HepG2 (cell line): ENCODE results near the gene ADGRG6. TPM values are rescaled to one million over a fixed set of nuclear protein-coding genes. Genes with fewer than 3 reads are reported as not detected.

Experiments
- E2F2 ChIP-seq: sonication (generic); formaldehyde crosslinking; IDR thresholded peaks from 2 replicates; pipeline ENCODE4 v1.4.0; 2020; ENCODE audit warnings: missing genetic modification reagents, borderline replicate concordance
- EP300 ChIP-seq, 3 experiments: sonication (generic) in 1 of 3; formaldehyde crosslinking in 1 of 3; IDR thresholded peaks; 2 replicates each; pipeline versions ENCODE4 v1.5.1 to v1.6.1; 2011 to 2020; ENCODE audit warnings: low read depth in 2 of 3, low read length in 2 of 3, borderline replicate concordance in 1 of 3, improper control_type of control experiment in 1 of 3, mild to moderate bottlenecking in 1 of 3, missing genetic modification reagents in 1 of 3, moderate library complexity in 1 of 3
- FOXA3 ChIP-seq: IDR thresholded peaks from 2 replicates; pipeline ENCODE4 v1.6.1; 2016; ENCODE audit warnings: missing genetic modification reagents, missing compliant biosample characterization
- GATA4 ChIP-seq: sonication (generic); IDR thresholded peaks from 2 replicates; pipeline ENCODE4 v1.6.1; 2016; ENCODE audit warnings: antibody characterized with exemption, low read depth, borderline replicate concordance
- GATAD2A ChIP-seq: IDR thresholded peaks from 2 replicates; pipeline ENCODE4 v1.6.1; 2016
- HDAC2 ChIP-seq: sonication (generic); formaldehyde crosslinking; IDR thresholded peaks from 2 replicates; pipeline ENCODE4 v1.4.0; 2020; ENCODE audit warnings: missing genetic modification reagents
- JUN ChIP-seq: sonication (generic); formaldehyde crosslinking; IDR thresholded peaks from 2 replicates; pipeline ENCODE4 v1.4.0; 2020; ENCODE audit warnings: mild to moderate bottlenecking, missing genetic modification reagents
- MIXL1 ChIP-seq: IDR thresholded peaks from 2 replicates; pipeline ENCODE4 v1.6.1; 2016
- PPARG ChIP-seq: conservative IDR thresholded peaks from 2 replicates; pipeline ENCODE4 v1.6.1; 2016; ENCODE audit warnings: missing biosample characterization, missing genetic modification reagents
- SMARCE1 ChIP-seq: fragments of 450-650 bp; IDR thresholded peaks from 2 replicates; pipeline ENCODE4 v1.6.1; 2017; ENCODE audit warnings: borderline replicate concordance
- ZNF430 ChIP-seq: sonication (generic); formaldehyde crosslinking; IDR thresholded peaks from 2 replicates; pipeline ENCODE4 v1.9.0; 2021; ENCODE audit warnings: mild to moderate bottlenecking, missing genetic modification reagents
- ZNF710 ChIP-seq: sonication (generic); formaldehyde crosslinking; IDR thresholded peaks from 2 replicates; pipeline ENCODE4 v1.5.0; 2020; ENCODE audit warnings: mild to moderate bottlenecking, missing genetic modification reagents, borderline replicate concordance
- polyA plus RNA-seq, 8 experiments: library from polyadenylated mRNA; depleted of rRNA in 3 of 8; stranded (reverse) in 7 of 8; unstranded in 1 of 8; fragments of >200 nt; fragmentation: Illumina TruSeq in 4 of 8; extraction: Trizol in 4 of 8; gene quantifications; 2 replicates each; pipeline versions ENCODE4 v1.2.1 to v1.2.3, GENCODE V29; 2011 to 2016; ENCODE audit warnings: low read depth in 4 of 8, missing spikeins in 1 of 8, mixed read lengths in 1 of 8; ENCODE audit not compliant: insufficient read depth in 1 of 8
- total RNA-seq, 5 experiments: library from RNA; depleted of rRNA; stranded (reverse); fragments of >200 nt; fragmentation: Illumina TruSeq; extraction: Trizol; gene quantifications; 2 replicates each; pipeline ENCODE4 v1.2.3, GENCODE V29; 2016; ENCODE audit warnings: low read depth in 1 of 5
- TF ChIP-seq, protein P1 (sequence below): sonication (generic); formaldehyde crosslinking; IDR thresholded peaks from 2 replicates; pipeline ENCODE4 v1.4.0; 2020; ENCODE audit warnings: mild to moderate bottlenecking, missing genetic modification reagents, borderline replicate concordance
- TF ChIP-seq, protein P2 (sequence below): sonication (generic); formaldehyde crosslinking; IDR thresholded peaks from 2 replicates; pipeline ENCODE4 v1.9.0; 2022; ENCODE audit warnings: missing genetic modification reagents, mild to moderate bottlenecking, borderline replicate concordance
- TF ChIP-seq, protein P3 (sequence below): sonication (generic); formaldehyde crosslinking; IDR thresholded peaks from 2 replicates; pipeline ENCODE4 v1.5.0; 2020; ENCODE audit warnings: missing genetic modification reagents
- TF ChIP-seq, protein P4 (sequence below): IDR thresholded peaks from 2 replicates; pipeline ENCODE4 v1.6.1; 2012; ENCODE audit warnings: low read depth, low read length, improper control_type of control experiment

The ADGRG6 gene
- total and polyA plus RNA-seq, 2 of the 13 experiments (the other 11 are each of a cell fraction or from before 2014, with no cell fraction given): 129 to 249 TPM

DNA sequence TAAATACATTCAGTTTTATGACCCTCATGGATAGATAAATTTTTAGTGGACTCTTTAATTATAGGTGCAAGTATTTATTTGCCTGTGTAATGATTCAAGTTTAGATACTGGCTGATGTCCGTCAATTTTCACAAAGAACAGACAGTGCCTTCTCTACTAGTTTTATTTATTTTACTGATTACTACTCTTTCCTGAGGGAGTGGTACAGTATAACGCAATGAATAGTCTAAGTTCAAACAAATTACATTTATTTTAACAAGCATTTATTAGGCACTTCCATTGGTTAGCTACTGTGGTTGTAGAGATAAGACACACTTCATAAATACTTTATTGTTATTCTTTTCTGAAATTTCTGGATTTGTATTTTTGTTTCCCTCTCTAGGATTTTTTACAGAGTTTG is 74.3 kb downstream of the ADGRG6 start (continued):
- TF ChIP-seq, protein P1, sequence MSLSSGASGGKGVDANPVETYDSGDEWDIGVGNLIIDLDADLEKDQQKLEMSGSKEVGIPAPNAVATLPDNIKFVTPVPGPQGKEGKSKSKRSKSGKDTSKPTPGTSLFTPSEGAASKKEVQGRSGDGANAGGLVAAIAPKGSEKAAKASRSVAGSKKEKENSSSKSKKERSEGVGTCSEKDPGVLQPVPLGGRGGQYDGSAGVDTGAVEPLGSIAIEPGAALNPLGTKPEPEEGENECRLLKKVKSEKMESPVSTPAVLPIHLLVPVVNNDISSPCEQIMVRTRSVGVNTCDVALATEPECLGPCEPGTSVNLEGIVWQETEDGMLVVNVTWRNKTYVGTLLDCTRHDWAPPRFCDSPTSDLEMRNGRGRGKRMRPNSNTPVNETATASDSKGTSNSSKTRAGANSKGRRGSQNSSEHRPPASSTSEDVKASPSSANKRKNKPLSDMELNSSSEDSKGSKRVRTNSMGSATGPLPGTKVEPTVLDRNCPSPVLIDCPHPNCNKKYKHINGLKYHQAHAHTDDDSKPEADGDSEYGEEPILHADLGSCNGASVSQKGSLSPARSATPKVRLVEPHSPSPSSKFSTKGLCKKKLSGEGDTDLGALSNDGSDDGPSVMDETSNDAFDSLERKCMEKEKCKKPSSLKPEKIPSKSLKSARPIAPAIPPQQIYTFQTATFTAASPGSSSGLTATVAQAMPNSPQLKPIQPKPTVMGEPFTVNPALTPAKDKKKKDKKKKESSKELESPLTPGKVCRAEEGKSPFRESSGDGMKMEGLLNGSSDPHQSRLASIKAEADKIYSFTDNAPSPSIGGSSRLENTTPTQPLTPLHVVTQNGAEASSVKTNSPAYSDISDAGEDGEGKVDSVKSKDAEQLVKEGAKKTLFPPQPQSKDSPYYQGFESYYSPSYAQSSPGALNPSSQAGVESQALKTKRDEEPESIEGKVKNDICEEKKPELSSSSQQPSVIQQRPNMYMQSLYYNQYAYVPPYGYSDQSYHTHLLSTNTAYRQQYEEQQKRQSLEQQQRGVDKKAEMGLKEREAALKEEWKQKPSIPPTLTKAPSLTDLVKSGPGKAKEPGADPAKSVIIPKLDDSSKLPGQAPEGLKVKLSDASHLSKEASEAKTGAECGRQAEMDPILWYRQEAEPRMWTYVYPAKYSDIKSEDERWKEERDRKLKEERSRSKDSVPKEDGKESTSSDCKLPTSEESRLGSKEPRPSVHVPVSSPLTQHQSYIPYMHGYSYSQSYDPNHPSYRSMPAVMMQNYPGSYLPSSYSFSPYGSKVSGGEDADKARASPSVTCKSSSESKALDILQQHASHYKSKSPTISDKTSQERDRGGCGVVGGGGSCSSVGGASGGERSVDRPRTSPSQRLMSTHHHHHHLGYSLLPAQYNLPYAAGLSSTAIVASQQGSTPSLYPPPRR (CRISPR knock-in tag): peak; percentile 94
- TF ChIP-seq GATA4 (0 out of 2 replicates have a peak, but pooled peaks have one; percentile 62), JUN (CRISPR knock-in tag) (no peak), ZNF430 (CRISPR knock-in tag) (no peak), SMARCE1 (no peak), MIXL1 (CRISPR knock-in tag) (peak; percentile 86), ZNF710 (CRISPR knock-in tag) (no peak), EP300 (IDR thresholded peaks at IDR 0.05; ENCODE audit: low read depth in 2 of 2, low read length in 2 of 2) (peak in 1 of 2 experiments; percentile 83; a peak in 2 of 4 replicates), EP300 (CRISPR knock-in tag; IDR thresholded peaks at IDR 0.05; ENCODE audit: borderline replicate concordance) (no peak), FOXA3 (CRISPR knock-in tag) (peak; percentile 65), HDAC2 (peak; percentile 53; the same call in 1 of the 2 replicates), GATAD2A (0 out of 2 replicates have a peak, but pooled peaks have one; percentile 66), E2F2 (CRISPR knock-in tag) (no peak), PPARG (CRISPR knock-in tag) (peak; percentile 67)
- TF ChIP-seq, protein P2, sequence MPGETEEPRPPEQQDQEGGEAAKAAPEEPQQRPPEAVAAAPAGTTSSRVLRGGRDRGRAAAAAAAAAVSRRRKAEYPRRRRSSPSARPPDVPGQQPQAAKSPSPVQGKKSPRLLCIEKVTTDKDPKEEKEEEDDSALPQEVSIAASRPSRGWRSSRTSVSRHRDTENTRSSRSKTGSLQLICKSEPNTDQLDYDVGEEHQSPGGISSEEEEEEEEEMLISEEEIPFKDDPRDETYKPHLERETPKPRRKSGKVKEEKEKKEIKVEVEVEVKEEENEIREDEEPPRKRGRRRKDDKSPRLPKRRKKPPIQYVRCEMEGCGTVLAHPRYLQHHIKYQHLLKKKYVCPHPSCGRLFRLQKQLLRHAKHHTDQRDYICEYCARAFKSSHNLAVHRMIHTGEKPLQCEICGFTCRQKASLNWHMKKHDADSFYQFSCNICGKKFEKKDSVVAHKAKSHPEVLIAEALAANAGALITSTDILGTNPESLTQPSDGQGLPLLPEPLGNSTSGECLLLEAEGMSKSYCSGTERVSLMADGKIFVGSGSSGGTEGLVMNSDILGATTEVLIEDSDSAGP (CRISPR knock-in tag): no peak
- TF ChIP-seq, protein P3, sequence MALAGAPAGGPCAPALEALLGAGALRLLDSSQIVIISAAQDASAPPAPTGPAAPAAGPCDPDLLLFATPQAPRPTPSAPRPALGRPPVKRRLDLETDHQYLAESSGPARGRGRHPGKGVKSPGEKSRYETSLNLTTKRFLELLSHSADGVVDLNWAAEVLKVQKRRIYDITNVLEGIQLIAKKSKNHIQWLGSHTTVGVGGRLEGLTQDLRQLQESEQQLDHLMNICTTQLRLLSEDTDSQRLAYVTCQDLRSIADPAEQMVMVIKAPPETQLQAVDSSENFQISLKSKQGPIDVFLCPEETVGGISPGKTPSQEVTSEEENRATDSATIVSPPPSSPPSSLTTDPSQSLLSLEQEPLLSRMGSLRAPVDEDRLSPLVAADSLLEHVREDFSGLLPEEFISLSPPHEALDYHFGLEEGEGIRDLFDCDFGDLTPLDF: no peak
- TF ChIP-seq, protein P4, sequence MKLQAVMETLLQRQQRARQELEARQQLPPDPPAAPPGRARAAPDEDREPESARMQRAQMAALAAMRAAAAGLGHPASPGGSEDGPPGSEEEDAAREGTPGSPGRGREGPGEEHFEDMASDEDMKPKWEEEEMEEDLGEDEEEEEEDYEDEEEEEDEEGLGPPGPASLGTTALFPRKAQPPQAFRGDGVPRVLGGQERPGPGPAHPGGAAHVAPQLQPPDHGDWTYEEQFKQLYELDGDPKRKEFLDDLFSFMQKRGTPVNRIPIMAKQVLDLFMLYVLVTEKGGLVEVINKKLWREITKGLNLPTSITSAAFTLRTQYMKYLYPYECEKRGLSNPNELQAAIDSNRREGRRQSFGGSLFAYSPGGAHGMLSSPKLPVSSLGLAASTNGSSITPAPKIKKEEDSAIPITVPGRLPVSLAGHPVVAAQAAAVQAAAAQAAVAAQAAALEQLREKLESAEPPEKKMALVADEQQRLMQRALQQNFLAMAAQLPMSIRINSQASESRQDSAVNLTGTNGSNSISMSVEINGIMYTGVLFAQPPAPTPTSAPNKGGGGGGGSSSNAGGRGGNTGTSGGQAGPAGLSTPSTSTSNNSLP: peak; percentile 51; the same call in 1 of the 2 replicates
